CD4-positive, CD25-positive, alpha-beta regulatory T cell (primary cell): ENCODE data around the gene TRIB2. TPM values are rescaled to one million over a fixed set of nuclear protein-coding genes. Genes with fewer than 3 reads are reported as not detected.
A peak's percentile ranks its signal among the peaks of the same experiment; 100 is the strongest.

Source experiments
- ATAC-seq, 2 donors: fragments of 150-1000 bp; cut with Tn5 transposase; one replicate each; pipeline ENCODE4 v1.10.0; 2021; ENCODE audit warnings: low read depth in 2 of 2, moderate number of reproducible peaks in 2 of 2, moderate library complexity in 1 of 2
- DNase-seq, 3 donors: peaks; one replicate each; pipeline versions ENCODE4 v3.0.0 to v3.0.0-alpha.2; 2012 to 2022; ENCODE audit warnings: mixed read lengths in 1 of 3
- H3K27ac ChIP-seq: one replicate; pipeline ENCODE4 v1.7.0; 2013; ENCODE audit warnings: mild to moderate bottlenecking, low read length; ENCODE audit not compliant: insufficient read depth, poor library complexity, severe bottlenecking
- H3K27me3 ChIP-seq: one replicate; pipeline ENCODE4 v1.7.0; 2013; ENCODE audit warnings: low read length; ENCODE audit not compliant: control insufficient read depth, insufficient read depth
- H3K36me3 ChIP-seq: one replicate; pipeline ENCODE4 v1.7.0; 2013; ENCODE audit warnings: mild to moderate bottlenecking, low read length, moderate library complexity; ENCODE audit not compliant: control insufficient read depth, insufficient read depth
- H3K4me1 ChIP-seq: 2 replicates; pipeline ENCODE4 v1.7.0; 2013; ENCODE audit warnings: mild to moderate bottlenecking, low read length; ENCODE audit not compliant: insufficient read depth, control insufficient read depth, poor library complexity, severe bottlenecking
- H3K4me3 ChIP-seq: one replicate; pipeline ENCODE4 v1.7.0; 2013; ENCODE audit warnings: low read depth, mild to moderate bottlenecking, low read length, moderate library complexity
- H3K9me3 ChIP-seq, 2 experiments: 1 replicate in 1 of 2; 2 replicates in 1 of 2; pipeline ENCODE4 v1.7.0; 2013; ENCODE audit warnings: low read length in 2 of 2, mild to moderate bottlenecking in 1 of 2, moderate library complexity in 1 of 2; ENCODE audit not compliant: control insufficient read depth in 2 of 2
- H3K27ac Mint-ChIP-seq, 3 donors: one replicate each; pipeline ENCODE4 v1.8.0; 2020 to 2022; ENCODE audit warnings: mild to moderate bottlenecking in 3 of 3, mixed read lengths in 3 of 3, moderate library complexity in 2 of 3
- H3K27me3 Mint-ChIP-seq: one replicate; pipeline ENCODE4 v1.8.0; 2022; ENCODE audit warnings: mild to moderate bottlenecking, mixed read lengths
- H3K36me3 Mint-ChIP-seq: one replicate; pipeline ENCODE4 v1.8.0; 2020; ENCODE audit warnings: mixed read lengths
- H3K4me1 Mint-ChIP-seq, 4 donors: one replicate each; pipeline ENCODE4 v1.8.0; 2020 to 2022; ENCODE audit warnings: mixed read lengths in 4 of 4, mild to moderate bottlenecking in 1 of 4
- H3K4me3 Mint-ChIP-seq, 4 donors: one replicate each; pipeline ENCODE4 v1.8.0; 2020 to 2022; ENCODE audit warnings: mild to moderate bottlenecking in 4 of 4, mixed read lengths in 4 of 4, moderate library complexity in 3 of 4
- H3K9me3 Mint-ChIP-seq, 7 donors: one replicate each; pipeline ENCODE4 v1.8.0; 2020 to 2022; ENCODE audit warnings: mixed read lengths in 7 of 7, mild to moderate bottlenecking in 3 of 7, moderate library complexity in 2 of 7
- polyA plus RNA-seq, 4 donors: library from polyadenylated mRNA; unstranded; fragments of 300-500 nt; fragmentation: Illumina TruSeq; gene quantifications; one replicate each; pipeline ENCODE4 v1.2.3, GENCODE V29; 2021
- total RNA-seq: library from RNA; stranded (reverse); gene quantifications from one replicate; pipeline ENCODE4 v1.2.3, GENCODE V29; 2022

TRIB2 gene
- total and polyA plus RNA-seq, 5 donors from 2014 or later, result 87.6 to 180 (median 117) TPM

DNA sequence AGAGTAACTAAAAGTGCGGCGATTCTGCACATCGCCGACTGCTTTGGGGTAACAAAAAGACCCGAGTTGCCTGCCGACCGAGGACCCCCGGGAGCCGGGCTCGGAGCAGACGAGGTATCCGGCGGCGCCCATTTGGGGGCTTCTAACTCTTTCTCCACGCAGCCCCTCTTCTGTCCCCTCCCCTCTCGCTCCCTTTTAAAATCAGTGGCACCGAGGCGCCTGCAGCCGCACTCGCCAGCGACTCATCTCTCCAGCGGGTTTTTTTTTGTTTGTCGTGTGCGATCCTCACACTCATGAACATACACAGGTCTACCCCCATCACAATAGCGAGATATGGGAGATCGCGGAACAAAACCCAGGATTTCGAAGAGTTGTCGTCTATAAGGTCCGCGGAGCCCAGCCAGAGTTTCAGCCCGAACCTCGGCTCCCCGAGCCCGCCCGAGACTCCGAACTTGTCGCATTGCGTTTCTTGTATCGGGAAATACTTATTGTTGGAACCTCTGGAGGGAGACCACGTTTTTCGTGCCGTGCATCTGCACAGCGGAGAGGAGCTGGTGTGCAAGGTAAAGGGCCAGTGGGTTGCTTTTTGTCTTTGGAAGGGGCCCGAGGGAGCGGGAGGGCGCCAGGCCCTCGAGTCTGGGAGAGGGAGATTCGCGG is 1.4 kb downstream of the TRIB2 start:
- no peaks in the 10 kb centered on the region for H3K9me3 ChIP-seq
- peaks cover 2% of the 10 kb centered on the region for H3K36me3 ChIP-seq
- H3K27ac Mint-ChIP-seq, result peak overlapping the region; percentile 89 to 100 (median 98)
- no peaks in the 10 kb centered on the region for H3K27me3 ChIP-seq
- H3K4me3 ChIP-seq, result peak overlapping the region; percentile 89
- H3K4me1 Mint-ChIP-seq, result peaks cover 21 to 66% (median 48%) of the 10 kb centered on the region in 4 donors
- peaks cover 16% of the 10 kb centered on the region for H3K36me3 Mint-ChIP-seq
- H3K27ac ChIP-seq, result peak overlapping the region; percentile 86
- peaks cover 0 to 3% (median 0%) of the 10 kb centered on the region in 7 donors for H3K9me3 Mint-ChIP-seq
- H3K4me3 Mint-ChIP-seq, result peak overlapping the region; percentile 97 to 100 (median 100)
- ATAC-seq (no peak), DNase-seq (peak; percentile 11 to 54 (median 38))
- H3K4me1 ChIP-seq, result peaks cover 44% of the 10 kb centered on the region
- peaks cover 5% of the 10 kb centered on the region for H3K27me3 Mint-ChIP-seq

GRCh38 chr2:12718711-12719399 is 2.1 kb downstream of the TRIB2 start:
- Mint-ChIP-seq H3K9me3 (peaks cover 0 to 3% (median 0%) of the 10 kb centered on the region in 7 donors), H3K4me3 (peak overlapping the region; percentile 97 to 100 (median 100)), H3K27ac (peak overlapping the region; percentile 89 to 100 (median 98)), H3K4me1 (peaks cover 28 to 67% (median 54%) of the 10 kb centered on the region in 4 donors), H3K36me3 (peaks cover 21% of the 10 kb centered on the region), H3K27me3 (peaks cover 5% of the 10 kb centered on the region)
- no peak for ATAC-seq
- H3K9me3 ChIP-seq, result no peaks in the 10 kb centered on the region
- H3K27me3 ChIP-seq, result no peaks in the 10 kb centered on the region
- H3K4me3 ChIP-seq, result peak overlapping the region; percentile 90
- H3K27ac ChIP-seq, result peak overlapping the region; percentile 86
- H3K36me3 ChIP-seq, result peaks cover 10% of the 10 kb centered on the region
- H3K4me1 ChIP-seq, result peaks cover 50% of the 10 kb centered on the region
- DNase-seq, result peak in 2 of 3 donors; percentile 21 to 26

- Histone ChIP-seq H3K9me3 (no peaks in the 10 kb centered on the region), H3K4me3 (peak overlapping the region; percentile 90), H3K27ac (peak overlapping the region; percentile 86), H3K27me3 (no peaks in the 10 kb centered on the region), H3K4me1 (peaks cover 54% of the 10 kb centered on the region), H3K36me3 (peaks cover 17% of the 10 kb centered on the region)
- Mint-ChIP-seq H3K4me1 (peaks cover 34 to 67% (median 57%) of the 10 kb centered on the region in 4 donors), H3K27me3 (peaks cover 5% of the 10 kb centered on the region), H3K27ac (peak overlapping the region; percentile 89 to 100 (median 98)), H3K9me3 (peaks cover 0 to 3% (median 0%) of the 10 kb centered on the region in 7 donors), H3K36me3 (peaks cover 28% of the 10 kb centered on the region), H3K4me3 (peak overlapping the region; percentile 97 to 100 (median 100))
- DNase-seq (no peak), ATAC-seq (no peak)
Observed at GRCh38 chr2:12719400-12720277, 2.9 kb downstream of the TRIB2 start.

DNA sequence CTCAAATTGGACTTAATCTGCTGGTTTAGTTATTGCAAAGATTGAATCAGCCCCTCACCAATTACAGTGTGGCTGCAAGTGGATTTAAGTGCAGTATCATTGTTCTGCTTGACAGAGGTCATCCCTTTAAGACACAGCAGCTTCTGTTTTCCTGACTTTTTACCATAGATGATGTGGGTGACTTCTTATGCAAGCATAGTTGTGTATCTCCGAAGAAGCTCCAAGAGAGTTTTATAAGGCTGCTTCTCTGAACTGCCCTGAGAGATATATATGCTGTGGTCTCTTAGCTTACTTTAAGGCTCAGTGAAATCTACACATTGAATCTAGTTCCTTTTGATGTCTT is 3.5 kb downstream of the TRIB2 start:
- Histone ChIP-seq H3K4me3 (peak overlapping the region; percentile 90), H3K27ac (no peak overlapping the region)

GRCh38 chr2:12720754-12721378 is 4.1 kb downstream of the TRIB2 start:
- Histone ChIP-seq H3K4me3 (peak overlapping the region; percentile 90), H3K4me1 (peaks cover 54% of the 10 kb centered on the region), H3K9me3 (no peaks in the 10 kb centered on the region), H3K36me3 (peaks cover 30% of the 10 kb centered on the region), H3K27ac (peak overlapping the region; percentile 43), H3K27me3 (no peaks in the 10 kb centered on the region)
- DNase-seq (no peak), ATAC-seq (no peak)
- Mint-ChIP-seq H3K36me3 (peaks cover 40% of the 10 kb centered on the region), H3K4me3 (peak overlapping the region; percentile 97 to 100 (median 100)), H3K27ac (peak overlapping the region; percentile 76 to 89 (median 87)), H3K27me3 (peaks cover 5% of the 10 kb centered on the region), H3K4me1 (peaks cover 32 to 67% (median 56%) of the 10 kb centered on the region in 4 donors), H3K9me3 (peaks cover 0 to 3% (median 0%) of the 10 kb centered on the region in 7 donors)

More for the DNA sequence above, 3.5 kb downstream of the TRIB2 start:
- peaks cover 23% of the 10 kb centered on the region for H3K36me3 ChIP-seq
- peaks cover 0 to 3% (median 0%) of the 10 kb centered on the region in 7 donors for H3K9me3 Mint-ChIP-seq
- H3K27ac Mint-ChIP-seq, result peak overlapping the region; percentile 76 to 89 (median 87)
- H3K36me3 Mint-ChIP-seq, result peaks cover 34% of the 10 kb centered on the region
- no peaks in the 10 kb centered on the region for H3K9me3 ChIP-seq
- no peaks in the 10 kb centered on the region for H3K27me3 ChIP-seq
- H3K27me3 Mint-ChIP-seq, result peaks cover 5% of the 10 kb centered on the region
- DNase-seq (no peak), ATAC-seq (no peak)
- peak overlapping the region; percentile 97 to 100 (median 100) for H3K4me3 Mint-ChIP-seq
- H3K4me1 Mint-ChIP-seq, result peaks cover 32 to 67% (median 56%) of the 10 kb centered on the region in 4 donors
- peaks cover 54% of the 10 kb centered on the region for H3K4me1 ChIP-seq

DNA sequence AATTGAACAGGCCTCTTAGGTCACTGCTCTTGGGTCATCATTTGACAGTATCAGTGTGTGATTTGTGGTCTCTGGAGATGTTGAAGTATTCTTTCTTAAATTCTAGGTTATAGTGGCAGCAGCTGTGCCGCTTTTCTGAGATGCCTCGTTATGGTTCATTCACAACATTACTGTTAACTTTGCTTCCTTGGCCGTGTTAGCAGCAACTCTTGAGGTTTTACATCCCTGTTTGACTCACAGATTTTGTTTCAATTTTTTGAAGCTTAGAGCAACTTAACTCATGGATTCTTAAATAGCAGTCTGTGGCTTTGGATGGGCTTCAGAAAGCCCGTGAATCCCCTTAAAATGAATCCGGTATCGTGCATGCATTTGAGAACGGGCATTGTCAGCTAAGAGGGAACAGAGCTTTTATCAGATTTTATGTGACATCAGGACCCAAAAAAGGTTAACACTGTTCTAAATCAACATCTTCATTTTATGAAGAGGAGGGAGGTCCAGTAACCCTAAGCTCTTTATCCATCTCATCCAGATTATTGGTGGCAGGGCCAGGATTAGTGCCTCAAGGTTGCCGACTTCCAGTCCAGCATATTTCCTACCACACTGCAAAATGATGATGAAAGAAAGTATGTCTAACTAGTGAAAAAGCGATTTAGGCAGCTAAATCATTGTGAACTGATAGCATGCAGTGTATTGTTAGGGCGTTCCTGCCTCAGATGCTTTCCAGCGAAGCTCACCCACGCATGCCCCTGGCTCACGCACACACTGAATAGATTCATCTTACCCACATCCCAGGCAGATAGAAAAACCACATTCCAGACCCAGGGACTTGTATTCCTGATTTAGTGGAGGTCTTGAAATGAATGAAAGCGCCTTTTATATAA is 5.1 kb downstream of the TRIB2 start:
- DNase-seq, result no peak
- Mint-ChIP-seq H3K27me3 (peaks cover 5% of the 10 kb centered on the region), H3K36me3 (peaks cover 46% of the 10 kb centered on the region), H3K4me1 (peaks cover 32 to 75% (median 60%) of the 10 kb centered on the region in 4 donors), H3K9me3 (peaks cover 0 to 2% (median 0%) of the 10 kb centered on the region in 7 donors), H3K4me3 (peak overlapping the region; percentile 97 to 100 (median 100)), H3K27ac (peak overlapping the region; percentile 76 to 89 (median 87))
- ATAC-seq, result no peak
- Histone ChIP-seq H3K27me3 (no peaks in the 10 kb centered on the region), H3K36me3 (peaks cover 38% of the 10 kb centered on the region), H3K4me3 (peak overlapping the region; percentile 90), H3K9me3 (no peaks in the 10 kb centered on the region), H3K27ac (peak overlapping the region; percentile 43), H3K4me1 (peaks cover 63% of the 10 kb centered on the region)
